Measurements from ENCODE around the gene CFAP92. TPM values are rescaled to one million over a fixed set of nuclear protein-coding genes. Genes with fewer than 3 reads are reported as not detected.

CFAP92 gene
- total and polyA plus RNA-seq, 2 donors (not counting 3 experiments of a cell fraction or from before 2014, with no cell fraction given) = 0.04 to 0.62 TPM

GRCh38 chr3:128863560-128863959 lies 130.3 kb downstream of the CFAP92 start:
- dilution Hi-C loops (cut with MboI; ENCODE audit: extremely low pct_ligation_motif_present, low sequenced_read_pairs) = no loop called here
- H4K20me1 ChIP-seq (replicated peaks; ENCODE audit: control insufficient read depth, extremely low read depth, insufficient read depth, low read length) = no peaks in the 10 kb centered on the region
- H3K4me1 ChIP-seq (ENCODE audit: control insufficient read depth, extremely low read depth, insufficient read depth, low read length) = no peaks in the 10 kb centered on the region
- H3K4me3 ChIP-seq (replicated peaks in 1 of 3; ENCODE audit: insufficient read depth in 1 of 3, low read depth in 1 of 3, low read length in 3 of 3) = no peak overlapping the region
- FAIRE-seq (peak; percentile 40), DNase-seq (ENCODE audit: low read depth, low spot score) (no peak)
- no peaks in the 10 kb centered on the region for H3K27me3 ChIP-seq (ENCODE audit: control insufficient read depth in 2 of 2, insufficient read depth in 2 of 2, low read length in 2 of 2)
- ChIA-PET CTCF (interaction anchor here (0.7 to 1.6 kb wide), 4 partner anchors 15 to 246 kb away, joined by 3 to 9 read pairs (median 4); partner anchors contain the start of gene ACAD9), POLR2A (no interaction called here)
- no peak overlapping the region for H3K9ac ChIP-seq (replicated peaks; ENCODE audit: extremely low read depth, insufficient read depth, low read length)
- no peak overlapping the region for H2AFZ ChIP-seq (ENCODE audit: low read depth, low read length)
- no peaks in the 10 kb centered on the region for H3K9me1 ChIP-seq (replicated peaks; ENCODE audit: control insufficient read depth, extremely low read depth, insufficient read depth, low read length)
- H3K27ac ChIP-seq (ENCODE audit: insufficient read depth, low read depth, low read length) = no peak overlapping the region
- H3K36me3 ChIP-seq (ENCODE audit: control insufficient read depth in 2 of 2, extremely low read depth in 1 of 2, insufficient read depth in 2 of 2, low read length in 2 of 2) = no peaks in the 10 kb centered on the region
- BruUV-seq (replicated peaks) = no TSS peak
- intact Hi-C loops (cut with micrococcal nuclease) = no loop called here
- H3K9me3 ChIP-seq (replicated peaks; ENCODE audit: control insufficient read depth, insufficient read depth, low read length) = peaks cover 6% of the 10 kb centered on the region
- H3K79me2 ChIP-seq (ENCODE audit: control insufficient read depth, insufficient read depth, low read length) = no peaks in the 10 kb centered on the region
- H3K4me2 ChIP-seq (ENCODE audit: insufficient read depth, low read length) = no peak overlapping the region
- TF ChIP-seq CTCF (IDR thresholded peaks at IDR 0.05; ENCODE audit: extremely low read depth in 1 of 2, insufficient read depth in 1 of 2, low read depth in 1 of 2, low read length in 2 of 2) (peak; percentile 15 to 35), POLR2AphosphoS5 (IDR thresholded peaks at IDR 0.05; ENCODE audit: insufficient read depth, low read depth, low read length) (no peak)

DNA sequence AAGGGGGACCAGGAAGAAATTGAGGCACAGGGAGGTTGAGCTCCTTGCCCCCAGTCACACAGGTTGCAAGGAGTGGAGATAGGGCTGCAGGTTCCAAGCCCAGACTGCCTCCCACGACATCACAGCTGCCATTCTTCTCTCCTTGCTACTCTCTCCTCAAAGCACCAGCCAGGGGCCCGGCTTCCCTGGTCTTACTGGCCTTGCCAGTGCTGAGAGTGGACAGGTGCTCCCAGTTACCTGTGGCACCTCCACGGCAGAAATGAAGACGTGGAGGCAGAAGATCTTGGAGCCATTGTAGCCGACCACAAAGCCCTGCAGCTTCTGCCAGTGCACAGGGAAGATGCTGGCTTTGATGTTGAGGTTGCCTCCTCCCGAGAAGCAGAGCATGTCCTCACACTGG lies 132.4 kb downstream of the CFAP92 start:
- H3K4me2 ChIP-seq (ENCODE audit: insufficient read depth, low read length) = no peak overlapping the region
- no peak overlapping the region for H3K4me3 ChIP-seq (replicated peaks in 1 of 3; ENCODE audit: insufficient read depth in 1 of 3, low read depth in 1 of 3, low read length in 3 of 3)
- no peak for FAIRE-seq
- no peak for DNase-seq (ENCODE audit: low read depth, low spot score)
- H3K9me1 ChIP-seq (replicated peaks; ENCODE audit: control insufficient read depth, extremely low read depth, insufficient read depth, low read length) = no peaks in the 10 kb centered on the region
- no peaks in the 10 kb centered on the region for H4K20me1 ChIP-seq (replicated peaks; ENCODE audit: control insufficient read depth, extremely low read depth, insufficient read depth, low read length)
- dilution Hi-C loops (cut with MboI; ENCODE audit: extremely low pct_ligation_motif_present, low sequenced_read_pairs) (no loop called here), intact Hi-C loops (cut with micrococcal nuclease) (no loop called here)
- H2AFZ ChIP-seq (ENCODE audit: low read depth, low read length) = no peak overlapping the region
- no peak overlapping the region for H3K9ac ChIP-seq (replicated peaks; ENCODE audit: extremely low read depth, insufficient read depth, low read length)
- no peaks in the 10 kb centered on the region for H3K4me1 ChIP-seq (ENCODE audit: control insufficient read depth, extremely low read depth, insufficient read depth, low read length)
- no peaks in the 10 kb centered on the region for H3K36me3 ChIP-seq (ENCODE audit: control insufficient read depth in 2 of 2, extremely low read depth in 1 of 2, insufficient read depth in 2 of 2, low read length in 2 of 2)
- no peaks in the 10 kb centered on the region for H3K27me3 ChIP-seq (ENCODE audit: control insufficient read depth in 2 of 2, insufficient read depth in 2 of 2, low read length in 2 of 2)
- no TSS peak for BruUV-seq (replicated peaks)
- CTCF ChIA-PET = no interaction called here
- H3K27ac ChIP-seq (ENCODE audit: insufficient read depth, low read depth, low read length) = no peak overlapping the region
- POLR2A ChIA-PET = no interaction called here
- peaks cover 6% of the 10 kb centered on the region for H3K9me3 ChIP-seq (replicated peaks; ENCODE audit: control insufficient read depth, insufficient read depth, low read length)
- TF ChIP-seq MAX (IDR thresholded peaks at IDR 0.05; ENCODE audit: insufficient read depth, insufficient read length) (no peak), FOS (IDR thresholded peaks at IDR 0.05; ENCODE audit: borderline replicate concordance, insufficient read depth, low read length) (no peak), MYC (IDR thresholded peaks at IDR 0.05; ENCODE audit: low read depth, low read length) (no peak), CTCF (IDR thresholded peaks at IDR 0.05; ENCODE audit: extremely low read depth in 1 of 2, insufficient read depth in 1 of 2, low read depth in 1 of 2, low read length in 2 of 2) (no peak), EZH2 (IDR thresholded peaks at IDR 0.05; ENCODE audit: borderline replicate concordance, low read depth, low read length, severe bottlenecking) (no peak), POLR2AphosphoS5 (IDR thresholded peaks at IDR 0.05; ENCODE audit: insufficient read depth, low read depth, low read length) (no peak), JUN (IDR thresholded peaks at IDR 0.05; ENCODE audit: borderline replicate concordance, insufficient read depth, insufficient read length, low read depth) (no peak), GATA2 (IDR thresholded peaks at IDR 0.05; ENCODE audit: insufficient read depth, insufficient read length, low read depth, low read length) (no peak), POLR2A (IDR thresholded peaks at IDR 0.05; ENCODE audit: low read depth, low read length) (no peak)
- H3K79me2 ChIP-seq (ENCODE audit: control insufficient read depth, insufficient read depth, low read length) = no peaks in the 10 kb centered on the region
